SK-N-MC (cell line): ENCODE measurements around the gene GRIP1.

ENCODE experiments used
- EZH2 ChIP-seq: fragments of 200-600 bp; sonication (generic); IDR thresholded peaks from one replicate; pipeline ENCODE4 v1.6.1; 2017; ENCODE audit warnings: antibody characterized with exemption
- POLR2AphosphoS5 ChIP-seq: IDR thresholded peaks from 2 replicates; pipeline ENCODE4 v1.6.1; 2012; ENCODE audit warnings: mild to moderate bottlenecking, low read depth, low read length, borderline replicate concordance

- TF ChIP-seq EZH2 (no peak), POLR2AphosphoS5 (no peak)
These were observed 162.3 kb downstream of the GRIP1 start for GRCh38 chr12:66516561-66516960.
